ENCODE data around the gene SORCS2. TPM values are rescaled to one million over a fixed set of nuclear protein-coding genes. Genes with fewer than 3 reads are reported as not detected.

Gene SORCS2
- total RNA-seq, 6 donors from 2014 or later: 2.2 to 28.3 (median 7.2) TPM

DNA sequence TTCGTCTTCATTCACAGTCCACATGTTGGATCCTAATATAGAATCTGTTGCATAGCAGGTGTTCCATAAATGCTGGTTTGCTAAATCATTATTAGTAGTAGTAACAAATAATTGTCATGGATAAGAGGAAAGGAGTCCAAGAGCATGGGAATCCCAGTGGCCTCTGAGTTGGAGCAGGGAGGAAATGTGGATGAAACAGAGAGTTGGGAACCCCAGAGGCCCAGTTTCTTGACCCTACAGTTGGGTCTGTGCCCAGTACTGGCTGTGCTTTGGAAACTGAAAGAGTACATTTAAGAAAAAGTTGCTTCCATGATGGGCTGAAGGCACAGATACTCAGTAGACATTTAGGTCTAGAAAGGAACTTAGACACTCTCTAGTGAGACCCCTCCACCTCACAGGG lies 391.8 kb downstream of the SORCS2 start:
- DNase-seq: no peak
- no peak for ATAC-seq (ENCODE audit: low FRiP score in 2 of 2)
- no peaks in the 10 kb centered on the region for H3K27me3 ChIP-seq
- no peaks in the 10 kb centered on the region for H3K4me1 ChIP-seq
- 97 to 100% methylated on average over 1 of the region's 1 CpG for WGBS, 2 donors
- H3K9me3 ChIP-seq: peaks cover 0 to 26% (median 23%) of the 10 kb centered on the region in 4 donors
- H3K4me3 ChIP-seq: no peak overlapping the region
- TF ChIP-seq, protein P1, sequence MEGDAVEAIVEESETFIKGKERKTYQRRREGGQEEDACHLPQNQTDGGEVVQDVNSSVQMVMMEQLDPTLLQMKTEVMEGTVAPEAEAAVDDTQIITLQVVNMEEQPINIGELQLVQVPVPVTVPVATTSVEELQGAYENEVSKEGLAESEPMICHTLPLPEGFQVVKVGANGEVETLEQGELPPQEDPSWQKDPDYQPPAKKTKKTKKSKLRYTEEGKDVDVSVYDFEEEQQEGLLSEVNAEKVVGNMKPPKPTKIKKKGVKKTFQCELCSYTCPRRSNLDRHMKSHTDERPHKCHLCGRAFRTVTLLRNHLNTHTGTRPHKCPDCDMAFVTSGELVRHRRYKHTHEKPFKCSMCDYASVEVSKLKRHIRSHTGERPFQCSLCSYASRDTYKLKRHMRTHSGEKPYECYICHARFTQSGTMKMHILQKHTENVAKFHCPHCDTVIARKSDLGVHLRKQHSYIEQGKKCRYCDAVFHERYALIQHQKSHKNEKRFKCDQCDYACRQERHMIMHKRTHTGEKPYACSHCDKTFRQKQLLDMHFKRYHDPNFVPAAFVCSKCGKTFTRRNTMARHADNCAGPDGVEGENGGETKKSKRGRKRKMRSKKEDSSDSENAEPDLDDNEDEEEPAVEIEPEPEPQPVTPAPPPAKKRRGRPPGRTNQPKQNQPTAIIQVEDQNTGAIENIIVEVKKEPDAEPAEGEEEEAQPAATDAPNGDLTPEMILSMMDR (IDR thresholded peaks at IDR 0.05): no peak
- no peak for TF ChIP-seq EP300 (IDR thresholded peaks at IDR 0.05)
- TF ChIP-seq POLR2A (IDR thresholded peaks at IDR 0.05): no peak
- no peak for TF ChIP-seq POLR2AphosphoS5 (IDR thresholded peaks at IDR 0.05)
- no peaks in the 10 kb centered on the region for H3K36me3 ChIP-seq
- no peak overlapping the region for H3K27ac ChIP-seq

DNA sequence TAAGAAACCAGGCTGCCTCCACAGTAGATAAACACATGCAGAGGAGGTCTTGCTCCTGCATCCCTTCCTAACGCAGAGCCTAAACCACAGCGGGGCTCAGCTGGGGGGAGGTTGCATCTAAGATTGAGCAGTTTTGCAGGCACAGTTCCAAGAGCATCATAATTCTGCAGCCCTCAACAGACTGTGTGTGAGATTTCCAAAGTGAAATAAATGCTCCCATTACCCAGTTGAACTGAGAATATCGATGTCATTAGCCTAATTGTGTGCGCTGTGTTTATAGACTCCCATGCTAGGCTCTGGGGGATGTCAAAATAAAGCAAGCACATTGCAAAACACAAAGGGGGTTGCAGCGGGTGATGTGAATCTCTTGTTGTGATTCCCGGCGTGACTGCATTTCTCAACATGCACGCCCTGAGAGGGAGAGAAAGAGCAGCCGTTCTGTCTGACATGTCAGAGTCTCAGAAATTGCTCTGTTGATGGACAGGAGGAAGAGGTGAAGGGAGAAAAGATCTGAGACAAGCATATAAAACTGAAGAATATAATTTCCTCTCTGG lies 392.3 kb downstream of the SORCS2 start:
- no peak overlapping the region for H3K27ac ChIP-seq
- ATAC-seq (ENCODE audit: low FRiP score in 2 of 2): no peak
- no peak for DNase-seq
- H3K27me3 ChIP-seq: no peaks in the 10 kb centered on the region
- WGBS, 2 donors: 73 to 81% methylated on average over 9 of the region's 9 CpGs
- H3K9me3 ChIP-seq: peaks cover 0 to 20% (median 18%) of the 10 kb centered on the region in 4 donors
- no peaks in the 10 kb centered on the region for H3K36me3 ChIP-seq
- H3K4me3 ChIP-seq: no peak overlapping the region
- TF ChIP-seq POLR2AphosphoS5 (IDR thresholded peaks at IDR 0.05) (no peak), EP300 (IDR thresholded peaks at IDR 0.05) (no peak), POLR2A (IDR thresholded peaks at IDR 0.05) (no peak)
- TF ChIP-seq, protein P1 (IDR thresholded peaks at IDR 0.05): no peak
- no peaks in the 10 kb centered on the region for H3K4me1 ChIP-seq

DNA sequence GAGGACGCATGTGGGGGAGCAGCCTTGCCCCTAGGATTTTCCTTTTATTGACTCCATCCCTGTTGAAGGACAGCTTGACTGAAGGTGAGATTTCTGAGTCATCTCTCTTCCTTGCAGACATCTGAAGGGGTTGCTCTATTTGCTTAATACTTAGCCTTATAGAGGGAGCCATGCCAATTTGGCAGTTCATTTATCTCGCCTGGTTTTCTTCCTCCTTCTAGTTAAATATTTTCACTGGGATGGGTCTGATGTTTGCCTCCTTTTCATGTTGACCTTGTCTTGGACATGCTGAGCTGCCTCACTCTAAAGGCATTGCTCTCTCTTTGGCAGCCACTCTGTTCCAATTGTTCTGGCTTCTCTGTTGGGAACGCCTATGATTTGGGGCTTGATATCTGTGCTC lies 393.4 kb downstream of the SORCS2 start:
- Histone ChIP-seq H3K27me3 (no peaks in the 10 kb centered on the region), H3K36me3 (no peaks in the 10 kb centered on the region), H3K27ac (no peak overlapping the region), H3K4me1 (no peaks in the 10 kb centered on the region), H3K9me3 (peaks cover 0 to 15% (median 11%) of the 10 kb centered on the region in 4 donors), H3K4me3 (no peak overlapping the region)
- no peak for DNase-seq
- peak in 1 of 2 donors; percentile 27 for ATAC-seq (ENCODE audit: low FRiP score in 2 of 2)
- 61 to 70% methylated on average over 3 of the region's 3 CpGs for WGBS, 2 donors
- TF ChIP-seq, protein P1 (IDR thresholded peaks at IDR 0.05): no peak
- no peak for TF ChIP-seq POLR2AphosphoS5 (IDR thresholded peaks at IDR 0.05)
- no peak for TF ChIP-seq EP300 (IDR thresholded peaks at IDR 0.05)
- TF ChIP-seq POLR2A (IDR thresholded peaks at IDR 0.05): no peak

GRCh38 chr4:7587433-7588405 lies 395.4 kb downstream of the SORCS2 start:
- no peaks in the 10 kb centered on the region for H3K36me3 ChIP-seq
- WGBS, 2 donors: 71 to 73% methylated on average over 16 to 23 of the region's 23 CpGs
- no peak for ATAC-seq (ENCODE audit: low FRiP score in 2 of 2)
- no peaks in the 10 kb centered on the region for H3K27me3 ChIP-seq
- TF ChIP-seq, protein P1 (IDR thresholded peaks at IDR 0.05): no peak
- no peak for TF ChIP-seq EP300 (IDR thresholded peaks at IDR 0.05)
- TF ChIP-seq POLR2A (IDR thresholded peaks at IDR 0.05): no peak
- TF ChIP-seq POLR2AphosphoS5 (IDR thresholded peaks at IDR 0.05): no peak
- H3K4me1 ChIP-seq: no peaks in the 10 kb centered on the region
- H3K9me3 ChIP-seq: peaks cover 0 to 9% (median 3%) of the 10 kb centered on the region in 4 donors
- H3K4me3 ChIP-seq: no peak overlapping the region
- no peak for DNase-seq
- H3K27ac ChIP-seq: no peak overlapping the region
